Globus pallidus (tissue), 1 donor: Measurements from ENCODE around the gene CPLANE1.
"Not testable (repeated sequence)": the region's sequence is repeated elsewhere in the genome, so short reads cannot be mapped to it uniquely, and the experiment has no call there.

Experiments
- DNase-seq: peaks from one replicate; pipeline ENCODE4 v3.0.0-alpha.2; 2015; ENCODE audit warnings: low spot score

The CPLANE1 gene

DNA sequence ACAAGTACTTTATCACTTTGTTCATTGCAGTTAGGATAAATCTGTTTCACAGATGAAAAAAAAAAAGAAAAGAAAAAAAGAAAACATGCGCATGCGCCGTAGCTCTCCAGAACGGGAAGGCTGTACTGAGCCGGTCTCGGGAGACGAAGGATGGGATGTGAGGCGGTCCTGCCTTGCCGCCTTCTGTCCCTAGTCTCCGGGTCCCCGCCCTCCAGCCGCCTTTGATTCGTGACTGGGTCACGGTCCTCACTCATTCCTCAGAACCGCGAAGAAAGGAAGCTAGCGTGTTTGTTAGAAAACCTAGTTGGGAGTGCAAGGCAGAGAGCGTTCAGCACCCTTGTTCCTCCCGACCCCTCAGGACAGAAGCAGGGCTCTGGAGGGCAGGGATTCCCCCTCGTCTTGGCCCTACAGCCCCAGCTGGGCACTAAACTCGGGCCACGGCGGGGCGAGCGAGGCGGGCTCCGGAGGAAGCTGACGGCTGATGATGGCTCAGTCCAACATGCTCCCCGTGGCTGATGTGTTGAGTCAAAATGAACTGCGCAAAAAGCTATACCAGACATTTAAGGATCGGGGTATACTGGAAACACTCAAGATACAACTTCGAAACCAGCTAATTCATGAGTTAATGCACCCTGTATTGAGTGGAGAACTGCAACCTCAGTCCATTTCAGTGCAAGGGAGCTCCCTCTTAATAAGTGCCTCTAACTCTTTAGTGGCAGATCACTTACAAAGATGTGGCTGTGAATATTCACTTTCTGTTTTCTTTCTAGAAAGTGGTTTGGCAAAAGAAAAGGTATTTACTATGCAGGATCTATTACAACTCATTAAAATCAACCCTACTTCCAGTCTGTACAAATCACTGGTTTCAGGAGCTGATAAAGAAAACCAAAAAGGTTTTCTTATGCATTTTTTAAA, 40.0 kb downstream of the CPLANE1 start:
- DNase-seq = peak; percentile 21

DNA sequence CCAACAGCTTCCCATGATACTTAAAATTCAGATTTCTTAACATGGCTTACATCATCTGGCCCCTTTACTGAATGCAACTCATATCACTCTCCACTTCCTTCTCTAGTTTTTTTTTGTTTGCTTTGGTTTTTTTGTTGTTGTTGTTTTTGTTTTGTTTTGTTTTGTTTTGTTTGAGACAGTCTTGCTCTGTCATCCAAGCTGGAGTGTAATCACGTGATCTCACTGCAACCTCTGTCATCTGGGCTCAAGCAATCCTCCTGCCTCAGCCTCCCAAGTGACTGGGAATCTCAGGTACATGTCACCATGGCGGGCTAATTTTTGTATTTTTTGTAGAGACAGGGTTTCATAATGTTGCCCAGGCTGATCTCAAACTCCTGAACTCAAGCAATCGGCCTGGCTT, 41.4 kb downstream of the CPLANE1 start:
- no peak for DNase-seq

DNA sequence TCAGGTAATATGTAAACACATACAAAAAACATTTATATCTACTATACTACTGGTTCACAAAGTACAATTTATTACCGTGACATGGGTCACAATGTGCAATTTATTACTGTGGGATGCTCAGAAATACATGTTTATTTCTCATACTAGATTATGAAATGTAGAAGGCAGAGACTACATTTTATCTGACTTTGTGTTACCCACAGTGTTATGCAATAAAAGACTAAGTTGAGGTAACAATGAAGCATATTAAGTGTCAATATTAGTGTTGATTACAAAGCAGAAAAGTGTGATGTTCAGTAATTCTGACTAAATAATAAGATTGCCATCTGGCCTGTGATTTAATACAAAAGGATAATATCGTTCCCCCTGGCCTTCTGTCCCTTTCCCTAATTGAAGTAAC, 42.4 kb downstream of the CPLANE1 start:
- DNase-seq = no peak

DNA sequence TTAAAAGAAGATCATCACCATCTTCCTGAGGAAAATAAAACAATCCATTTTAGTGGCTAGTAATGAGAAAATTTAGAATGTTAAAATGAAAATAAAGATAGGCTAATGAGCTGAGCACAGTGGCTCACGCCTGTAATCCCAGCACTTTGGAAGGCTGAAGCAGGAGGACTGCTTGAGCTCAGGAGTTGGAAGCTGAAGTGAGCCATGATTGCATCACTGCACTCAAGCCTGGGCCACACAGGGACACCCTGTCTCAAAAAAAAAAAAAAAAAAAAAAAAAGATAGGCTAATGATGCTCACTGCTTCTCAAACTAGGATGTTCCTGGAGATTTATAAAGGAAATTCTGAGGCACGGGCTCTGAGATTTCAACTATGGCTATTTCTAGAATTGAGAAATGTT, 50.3 kb downstream of the CPLANE1 start:
- no peak for DNase-seq

DNA sequence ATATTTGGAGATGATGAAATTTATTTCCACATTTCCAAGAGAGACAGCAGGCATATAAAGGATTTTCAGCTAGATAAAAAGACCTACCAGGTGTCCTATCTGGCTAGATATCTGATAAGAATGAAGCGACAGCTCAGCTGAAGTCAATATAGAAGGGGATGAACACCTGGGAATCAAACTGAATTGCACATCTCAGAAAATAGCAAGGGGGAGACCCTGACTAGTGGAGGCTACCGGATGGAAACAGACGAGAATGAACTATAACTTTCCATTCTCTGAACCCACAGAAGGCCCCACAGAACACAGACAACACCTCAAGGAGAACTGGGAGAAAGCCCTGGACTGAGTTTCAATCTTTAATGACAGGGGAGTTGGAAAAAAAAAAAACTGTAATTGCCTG, 51.1 kb downstream of the CPLANE1 start:
- DNase-seq = no peak

DNA sequence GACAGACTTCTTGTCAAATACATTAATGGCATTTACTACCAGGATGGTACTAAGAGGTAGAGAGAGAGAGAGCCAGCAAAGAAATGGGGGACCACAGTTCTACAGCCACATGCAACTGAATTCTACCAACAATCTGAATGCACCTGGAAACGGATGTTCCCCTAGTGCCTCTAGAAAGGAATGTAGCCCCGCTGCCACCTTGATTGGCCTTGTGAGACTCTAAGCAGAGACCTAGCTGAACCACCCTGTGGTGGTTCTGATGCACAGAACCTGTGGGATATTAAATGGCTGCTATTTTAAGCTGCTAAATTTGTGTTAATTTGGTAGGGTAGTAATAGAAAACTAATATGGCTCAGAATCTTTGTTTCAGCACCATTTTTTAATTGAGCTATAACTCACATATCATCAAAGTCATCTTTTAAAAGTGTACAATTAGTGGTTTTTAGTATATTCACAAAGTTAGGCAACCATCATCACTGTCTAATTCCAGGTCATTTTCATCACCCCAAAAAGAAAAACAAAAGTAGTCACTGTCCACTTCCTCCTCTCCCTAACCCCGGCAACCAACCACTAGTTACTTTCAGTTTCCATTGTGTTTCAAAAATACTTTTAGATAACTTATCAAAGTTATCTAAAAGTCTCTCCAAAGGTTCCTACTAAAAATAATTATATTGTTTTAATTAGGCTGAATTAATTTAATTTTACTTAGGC, 51.7 kb downstream of the CPLANE1 start:
- DNase-seq = no peak

DNA sequence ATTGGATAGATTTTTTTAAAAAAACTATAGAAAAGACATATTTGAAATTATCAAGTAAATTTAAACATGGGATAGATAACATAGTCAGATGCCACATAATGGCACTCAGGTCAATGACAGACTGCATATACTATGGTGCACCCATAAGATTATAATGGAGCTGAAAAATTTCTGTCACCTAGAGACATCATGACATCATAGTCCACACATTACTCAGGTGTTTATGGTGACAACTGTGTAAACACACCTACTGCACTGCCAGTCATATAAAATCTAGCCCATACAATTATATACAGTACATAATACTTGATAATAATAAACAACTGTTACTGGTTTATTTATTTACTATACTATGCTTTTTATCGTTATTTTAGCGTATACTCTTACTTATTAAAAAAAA, 58.6 kb downstream of the CPLANE1 start:
- DNase-seq = no peak

DNA sequence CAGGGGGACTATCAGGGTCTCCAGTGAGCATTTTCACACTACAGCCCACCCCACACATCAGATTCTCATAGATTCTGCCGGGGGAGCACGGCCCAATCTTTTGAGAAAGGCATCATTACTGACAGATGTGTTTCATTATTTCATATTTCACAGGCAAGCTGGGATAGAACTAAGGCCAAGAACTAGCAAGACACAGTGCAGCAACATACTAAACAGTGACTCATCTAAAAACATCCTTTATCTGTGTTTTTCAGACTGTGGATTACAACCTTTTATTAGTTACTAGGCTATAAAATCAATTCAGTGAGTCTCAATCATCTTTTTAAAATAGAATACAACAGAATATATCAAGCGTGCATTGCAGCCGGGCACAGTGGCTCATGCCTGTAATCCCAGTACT, 59.8 kb downstream of the CPLANE1 start:
- DNase-seq = no peak

DNA sequence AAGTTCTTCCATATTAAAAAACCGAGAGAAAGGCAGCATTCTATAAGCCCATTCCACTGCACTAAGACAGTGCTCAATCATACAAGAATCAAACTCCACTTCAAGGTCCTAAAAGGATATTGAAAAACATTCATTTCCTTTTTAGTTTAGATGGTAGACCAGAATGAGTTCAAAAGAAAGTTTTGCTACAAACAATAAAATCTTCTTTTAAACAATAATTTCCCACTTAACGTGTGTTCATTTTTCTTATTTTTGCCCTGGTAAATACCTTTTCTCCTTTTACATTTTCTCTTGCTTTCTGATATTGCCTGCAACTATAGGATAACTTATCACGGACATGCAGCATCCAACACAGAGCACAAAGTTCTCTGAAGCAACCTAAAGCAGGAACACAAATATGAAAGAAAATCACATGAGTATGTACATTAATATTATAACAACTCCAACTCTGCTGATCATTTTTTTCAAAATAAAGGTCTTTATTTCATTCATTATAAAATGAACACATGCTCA, 61.7 kb downstream of the CPLANE1 start:
- no peak for DNase-seq

DNA sequence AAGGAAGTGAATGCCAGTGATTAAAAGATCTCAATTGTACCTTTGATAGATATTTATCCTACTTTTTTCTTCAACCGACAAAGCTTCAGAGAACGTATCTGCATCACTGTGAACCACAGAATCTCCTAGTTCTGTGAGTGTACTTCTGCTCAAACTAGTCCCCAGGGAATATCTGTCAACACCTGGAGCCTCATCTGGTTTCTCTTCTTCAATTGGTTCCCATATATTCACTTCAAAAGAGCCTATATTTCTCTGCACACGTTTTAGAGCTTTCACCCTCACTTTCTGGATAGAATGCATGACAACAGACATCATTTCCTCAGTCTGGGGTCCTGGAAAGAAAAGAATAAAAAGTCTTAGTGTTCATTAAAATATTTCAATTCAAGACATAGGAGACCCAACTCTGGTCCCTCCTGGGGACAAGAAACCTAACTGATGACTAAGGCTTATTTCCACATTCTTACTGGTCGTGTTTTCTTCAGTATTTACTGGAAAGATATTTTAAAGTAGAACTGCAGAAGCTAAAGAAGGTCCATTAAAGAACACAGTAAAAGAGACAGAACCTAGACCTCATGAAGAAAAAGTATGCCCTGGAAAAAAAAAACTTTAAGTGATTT, 64.3 kb downstream of the CPLANE1 start:
- DNase-seq = no peak

DNA sequence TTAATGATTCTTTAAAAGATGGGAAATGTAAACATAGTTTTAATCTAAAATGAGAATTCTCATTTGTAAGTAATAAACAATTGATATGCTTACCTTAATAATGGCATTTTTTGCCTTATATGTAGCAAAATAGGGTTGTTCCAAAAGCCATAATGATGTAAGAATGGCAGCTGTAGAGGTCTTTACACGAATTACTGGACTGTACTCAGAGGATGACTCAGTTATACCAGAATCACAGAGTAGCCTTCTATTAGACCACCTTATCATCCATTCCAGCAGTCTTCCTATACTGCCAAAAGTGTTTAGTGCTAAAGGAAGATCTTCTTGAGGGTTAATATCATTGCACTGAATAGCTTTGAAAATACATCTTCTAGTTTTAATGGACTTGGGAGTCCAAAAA, 66.5 kb downstream of the CPLANE1 start:
- no peak for DNase-seq

DNA sequence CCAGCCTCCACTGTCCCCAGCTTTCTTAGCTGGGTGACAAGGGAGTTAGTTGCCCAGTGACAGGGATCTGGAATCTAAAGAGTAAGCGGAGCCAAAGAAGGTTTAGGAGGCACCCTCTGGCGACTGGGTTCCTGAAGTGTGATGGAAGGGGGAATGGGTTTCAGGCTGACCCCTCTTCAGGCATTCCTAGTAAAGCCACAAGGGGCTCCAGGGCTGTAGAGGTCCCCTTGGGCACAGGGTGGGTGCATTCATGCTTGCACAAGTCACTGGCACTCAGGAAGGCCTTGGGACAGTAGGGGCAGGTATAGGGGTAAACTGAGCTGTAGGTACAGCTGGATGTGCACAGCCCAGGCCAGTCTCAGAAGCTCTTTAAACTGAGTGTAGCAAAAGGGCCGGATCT, 74.2 kb downstream of the CPLANE1 start:
- no peak for DNase-seq

DNA sequence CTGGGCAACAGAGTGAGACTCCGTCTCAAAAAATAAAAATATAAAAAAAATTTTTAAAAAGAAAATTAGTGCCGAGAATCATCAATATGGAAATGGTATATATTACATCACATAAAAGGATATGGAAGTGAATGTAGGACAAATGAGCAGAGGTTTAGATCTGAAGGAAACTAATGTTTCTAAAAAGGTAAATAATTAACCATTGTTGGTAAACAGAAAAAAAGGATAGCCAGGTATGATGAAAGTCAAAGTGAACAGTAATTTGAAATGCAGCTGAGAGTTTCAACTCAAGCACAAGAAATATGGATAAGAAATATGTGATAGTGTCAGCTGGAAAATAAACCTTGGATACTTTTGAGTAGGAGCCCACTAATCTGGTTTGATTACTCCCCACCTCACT, 76.2 kb downstream of the CPLANE1 start:
- no peak for DNase-seq

DNA sequence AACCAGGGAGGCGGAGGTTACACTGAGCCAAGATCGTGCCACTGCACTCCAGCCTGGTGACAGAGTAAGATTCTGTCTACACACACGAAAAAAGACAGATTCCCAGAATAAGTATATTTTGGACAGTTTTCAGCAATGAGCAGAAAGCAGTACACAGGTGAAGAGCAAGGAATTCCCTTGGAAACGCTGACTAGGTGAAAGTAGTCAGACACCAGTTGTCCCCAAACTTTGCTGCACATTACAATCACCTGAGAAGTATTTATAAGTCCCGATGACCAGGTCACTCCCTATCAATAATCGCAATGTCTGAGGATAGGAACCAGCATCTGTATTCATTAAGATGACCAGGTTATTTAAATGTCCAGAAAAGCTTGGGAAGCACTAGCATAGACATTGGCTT, 78.3 kb downstream of the CPLANE1 start:
- DNase-seq = no peak

DNA sequence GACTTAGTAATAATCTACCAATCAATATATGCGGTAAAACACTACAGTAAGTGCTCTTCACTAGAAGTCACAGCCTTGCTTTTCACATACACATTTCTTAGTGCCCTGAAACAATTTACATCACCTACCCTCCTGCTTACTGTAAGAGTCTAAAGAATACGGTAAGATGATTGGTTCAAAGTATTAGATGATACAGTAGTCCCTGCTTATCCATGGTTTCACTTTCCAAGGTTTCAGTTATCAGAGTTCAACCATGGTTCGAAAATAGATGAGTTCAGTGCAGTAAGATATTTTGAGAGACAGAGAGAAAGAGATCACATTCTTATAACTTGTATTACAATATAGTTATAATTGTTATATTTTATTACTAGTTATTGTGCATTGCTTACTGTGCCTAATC, 83.0 kb downstream of the CPLANE1 start:
- DNase-seq = no peak

DNA sequence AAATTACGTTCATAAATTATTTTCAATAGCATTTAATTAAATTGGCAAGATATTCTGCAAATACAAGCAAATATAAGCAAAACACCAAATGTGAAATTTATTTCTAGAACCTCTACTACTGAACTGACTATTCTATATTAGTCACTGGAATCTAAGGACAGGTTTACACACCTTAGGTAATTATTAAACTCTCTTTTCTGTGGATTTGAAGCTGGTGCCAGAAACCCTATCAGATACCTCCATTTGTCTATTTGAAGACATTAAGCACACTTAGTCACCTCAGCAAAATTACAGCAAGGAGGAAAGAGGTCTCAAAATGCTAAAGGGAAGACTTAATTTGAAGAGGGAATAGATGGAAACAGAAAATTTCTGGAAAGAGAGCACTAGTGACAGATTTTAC, 83.4 kb downstream of the CPLANE1 start:
- DNase-seq = no peak

DNA sequence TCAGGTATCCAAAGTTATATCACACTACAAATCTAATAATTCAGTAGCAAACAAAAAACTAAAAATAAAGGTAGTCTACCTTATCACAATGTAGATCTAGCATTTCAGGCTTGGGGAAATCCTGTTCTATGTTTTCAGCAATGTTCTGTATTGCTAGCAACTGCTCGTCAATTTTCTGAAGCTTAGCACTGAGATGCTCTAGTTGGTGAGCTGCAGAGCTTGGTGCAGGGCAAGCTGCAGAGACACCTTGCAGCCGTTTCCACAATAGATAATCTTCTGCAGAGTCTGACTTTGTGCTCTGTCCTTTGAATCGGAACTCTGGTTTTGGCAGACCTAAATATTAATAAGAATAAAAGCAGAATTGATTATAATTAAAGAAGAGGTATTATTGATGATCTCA, 95.5 kb downstream of the CPLANE1 start:
- DNase-seq = no peak

DNA sequence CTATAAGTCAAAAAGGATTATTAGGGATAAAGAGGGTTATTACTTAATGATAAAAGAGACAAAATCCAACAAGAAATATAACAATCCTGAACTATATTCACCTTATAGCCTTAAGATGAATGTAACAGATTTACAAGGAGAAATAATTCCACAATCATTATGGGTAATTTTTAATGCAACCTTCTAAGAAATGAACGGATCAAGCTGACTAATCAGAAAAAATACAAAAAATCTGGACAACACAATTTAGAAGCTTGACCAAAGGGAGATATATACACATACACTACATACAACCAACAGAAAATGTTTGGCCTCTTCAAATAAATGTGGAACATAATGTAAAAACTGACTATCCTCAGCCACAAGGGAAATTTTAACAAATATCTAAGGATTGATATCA, 102.3 kb downstream of the CPLANE1 start:
- no peak for DNase-seq

DNA sequence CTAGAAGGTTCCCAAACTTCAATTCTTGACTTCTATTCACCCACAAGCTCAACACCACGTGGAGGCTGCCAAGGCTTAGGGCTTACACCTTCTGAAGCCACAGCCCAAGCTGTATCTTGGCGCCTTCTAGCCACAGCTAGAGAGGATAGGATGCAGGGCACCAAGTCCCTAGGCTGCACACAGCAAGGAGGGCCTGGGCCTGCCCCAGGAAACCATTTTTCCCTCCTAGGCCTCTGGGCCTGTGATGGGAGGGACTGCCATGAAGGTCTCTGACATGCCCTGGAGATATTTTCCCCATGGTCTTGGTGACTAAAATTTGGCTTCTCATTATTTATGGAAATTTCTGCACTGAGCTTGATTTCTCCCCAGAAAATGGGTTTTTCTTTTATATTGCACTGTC, 112.5 kb downstream of the CPLANE1 start:
- no peak for DNase-seq

DNA sequence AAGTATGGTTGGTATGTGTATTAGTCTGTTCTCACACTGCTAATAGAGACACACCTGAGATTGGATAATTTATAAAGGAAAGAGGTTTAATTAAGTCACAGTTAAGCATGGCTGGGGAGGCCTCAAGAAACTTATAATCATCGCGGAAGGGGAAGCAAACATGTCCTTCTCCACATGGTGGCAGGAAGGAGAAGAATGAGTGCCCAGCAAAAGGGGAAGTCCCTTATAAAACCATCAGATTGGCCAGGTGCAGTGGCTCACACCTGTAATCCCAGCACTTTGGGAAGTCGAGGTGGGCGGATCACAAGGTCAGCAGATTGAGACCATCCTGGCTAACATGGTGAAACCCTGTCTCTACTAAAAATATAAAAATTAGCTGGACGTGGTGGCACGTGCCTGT, 113.9 kb downstream of the CPLANE1 start:
- not testable (repeated sequence) for DNase-seq

DNA sequence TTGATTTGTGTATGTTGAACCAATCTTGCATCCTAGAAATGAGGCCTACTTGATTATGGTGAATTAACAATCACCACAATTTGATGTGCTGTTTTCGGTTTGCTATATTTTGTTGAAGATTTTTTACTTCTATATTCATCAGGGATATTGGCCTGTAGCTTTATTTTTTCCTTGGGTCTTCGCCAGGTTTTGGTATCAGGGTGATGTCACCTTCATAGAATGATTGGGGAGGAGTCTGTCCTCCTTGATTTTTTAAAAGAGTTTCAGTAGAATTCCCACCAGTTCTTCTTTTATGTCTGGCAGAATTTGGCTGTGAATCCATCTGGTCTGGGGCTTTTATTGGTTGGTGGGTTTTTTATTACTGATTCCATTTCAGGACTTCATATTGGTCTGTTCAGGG, 115.2 kb downstream of the CPLANE1 start:
- DNase-seq = no peak

DNA sequence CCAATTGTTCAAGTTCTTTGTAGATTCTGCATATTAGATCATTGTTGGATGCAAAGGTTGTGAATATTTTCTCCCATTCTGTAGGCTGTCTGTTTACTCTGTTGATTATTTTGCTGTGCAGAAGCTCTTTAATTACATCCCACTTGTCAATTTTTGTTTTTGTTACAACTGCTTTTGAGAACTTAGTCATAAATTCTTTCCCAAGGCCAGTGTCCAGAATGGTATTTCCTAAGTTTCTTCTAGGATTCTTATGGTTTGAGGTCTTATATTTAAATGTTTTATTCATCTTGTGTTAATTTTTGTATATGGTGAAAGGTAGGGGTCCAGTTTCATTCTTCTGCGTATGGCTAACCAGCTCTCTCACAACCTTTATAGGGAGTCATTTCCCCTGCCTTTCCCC, 116.5 kb downstream of the CPLANE1 start:
- no peak for DNase-seq

DNA sequence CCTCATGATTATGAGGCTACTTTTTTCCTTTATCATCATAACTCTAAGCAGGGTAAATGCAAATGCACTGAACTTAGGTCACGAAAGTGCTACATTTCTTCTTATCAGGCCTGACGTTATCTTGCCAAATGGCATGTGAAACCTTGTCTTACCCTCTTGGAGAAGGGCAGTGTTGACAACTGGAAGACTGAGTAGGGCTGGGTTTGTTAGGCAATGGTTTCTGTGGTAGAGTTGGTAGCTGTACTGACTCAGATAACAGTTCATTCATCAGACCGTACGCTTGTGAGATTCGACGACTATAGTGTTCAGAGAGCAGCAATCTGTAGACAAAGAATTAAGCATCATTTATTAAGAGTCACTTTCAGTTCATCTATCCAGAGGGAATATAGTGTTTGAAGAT, 127.7 kb downstream of the CPLANE1 start:
- no peak for DNase-seq
